DMS153 (cell line): Measurements from ENCODE around the gene TEX50.
"Not testable (repeated sequence)": the region's sequence is repeated elsewhere in the genome, so short reads cannot be mapped to it uniquely, and the experiment has no call there.

Experiments
- DNase-seq: peaks from one replicate; lab custom pipeline; 2025; lab: John Stamatoyannopoulos, UW

TEX50 gene

GRCh38 chr1:173663159-173663558 is 28.0 kb downstream of the TEX50 start:
- DNase-seq, result no peak

DNA sequence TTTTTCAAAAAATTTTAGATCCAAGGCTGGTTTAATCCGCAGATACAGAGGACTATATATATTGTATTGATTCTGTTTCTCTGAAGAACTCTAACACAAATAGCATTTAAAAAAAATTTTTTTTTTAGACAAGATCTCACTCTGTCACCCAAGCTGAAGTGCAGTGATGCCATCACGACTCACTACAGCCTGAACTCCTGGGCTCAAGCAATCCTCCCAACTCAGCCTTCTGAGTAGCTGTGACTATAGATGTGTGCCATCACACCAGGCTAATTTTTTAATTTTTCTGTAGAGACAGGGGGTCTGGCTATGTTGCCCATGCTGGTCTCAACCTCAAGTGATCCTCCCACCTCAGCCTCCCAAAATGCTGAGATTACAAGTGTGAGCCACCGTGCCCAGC is 31.5 kb downstream of the TEX50 start:
- no peak for DNase-seq

DNA sequence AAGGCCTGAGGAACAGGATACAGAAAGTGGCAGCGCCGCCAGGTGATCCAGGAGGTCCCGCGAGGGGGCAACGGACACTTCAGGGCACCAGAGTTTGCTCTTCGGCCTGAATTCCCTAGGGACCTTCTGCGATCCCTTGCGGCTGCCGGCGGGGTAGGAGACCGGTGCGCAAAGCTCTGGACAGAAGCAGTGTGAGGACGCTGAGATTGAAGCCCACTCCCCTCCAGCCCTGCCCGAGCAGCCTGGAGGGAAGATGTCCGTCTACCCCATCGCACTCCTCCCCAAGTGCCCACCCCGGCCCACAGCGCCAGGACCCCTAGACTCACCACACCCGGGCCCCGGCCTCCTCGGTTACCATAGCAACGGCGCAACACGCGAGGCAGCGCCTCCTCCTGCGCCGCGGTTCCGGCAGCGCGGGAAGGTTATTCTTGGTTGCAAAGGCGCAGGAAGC is 34.4 kb downstream of the TEX50 start, which contains the start of gene ANKRD45:
Gene ANKRD45 (minus strand): TSS at position 361 of the 451 bp plus-strand sequence. CDS start 10,433 bp downstream, outside the sequence.
- no peak for DNase-seq

- not testable (repeated sequence) for DNase-seq
Observed at GRCh38 chr1:173674496-173674895, 39.4 kb downstream of the TEX50 start.

GRCh38 chr1:173680152-173680551 is 45.0 kb downstream of the TEX50 start:
- DNase-seq, result not testable (repeated sequence)

DNA sequence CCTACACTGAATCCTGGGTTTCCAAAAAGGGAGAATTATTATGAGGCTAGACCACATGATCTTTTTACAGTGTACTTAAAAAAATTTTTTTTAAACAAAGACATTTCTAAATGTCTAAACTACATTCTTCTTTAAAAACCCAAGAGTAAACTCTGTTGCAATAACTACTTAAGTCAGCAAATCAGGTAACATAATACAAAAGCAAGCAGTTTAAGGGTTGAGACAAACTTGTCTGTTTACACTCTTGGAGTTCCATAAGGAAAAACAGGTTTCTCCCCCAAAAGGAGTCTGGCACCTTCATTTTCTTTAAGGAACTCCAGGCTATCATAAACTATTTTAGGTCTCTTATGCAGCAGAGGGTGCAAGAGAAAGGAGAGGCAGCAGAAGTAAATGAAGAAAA is 47.0 kb downstream of the TEX50 start:
- DNase-seq, result no peak

- DNase-seq, result not testable (repeated sequence)
Observed at GRCh38 chr1:173683838-173684237, 48.7 kb downstream of the TEX50 start.

GRCh38 chr1:173685121-173685520 is 50.0 kb downstream of the TEX50 start:
- not testable (repeated sequence) for DNase-seq
